Panc1 (cell line): ENCODE measurements around the gene SPATA17.

Experiments used
- POLR2AphosphoS5 ChIP-seq: IDR thresholded peaks from 2 replicates; pipeline ENCODE4 v1.6.1; 2012; ENCODE audit warnings: mild to moderate bottlenecking, low read depth, low read length, moderate library complexity
- REST ChIP-seq, 2 experiments: IDR thresholded peaks; 2 replicates each; pipeline ENCODE4 v1.6.1; 2011 to 2012; ENCODE audit warnings: low read depth in 2 of 2, control low read depth in 1 of 2, low read length in 1 of 2, mild to moderate bottlenecking in 1 of 2, moderate library complexity in 1 of 2; ENCODE audit not compliant: insufficient read depth in 1 of 2
- SIN3A ChIP-seq: IDR thresholded peaks from 2 replicates; pipeline ENCODE4 v1.6.1; 2012; ENCODE audit warnings: low read depth, mild to moderate bottlenecking, low read length, moderate library complexity, borderline replicate concordance; ENCODE audit not compliant: insufficient read depth
- TCF7L2 ChIP-seq: IDR thresholded peaks from 2 replicates; pipeline ENCODE4 v1.6.1; 2011; ENCODE audit warnings: mild to moderate bottlenecking, low read depth, low read length, inconsistent platforms
- TF ChIP-seq, protein P1 (sequence below): fragments of 450-650 bp; IDR thresholded peaks from 2 replicates; pipeline ENCODE4 v1.5.1; 2017; ENCODE audit warnings: mild to moderate bottlenecking

DNA sequence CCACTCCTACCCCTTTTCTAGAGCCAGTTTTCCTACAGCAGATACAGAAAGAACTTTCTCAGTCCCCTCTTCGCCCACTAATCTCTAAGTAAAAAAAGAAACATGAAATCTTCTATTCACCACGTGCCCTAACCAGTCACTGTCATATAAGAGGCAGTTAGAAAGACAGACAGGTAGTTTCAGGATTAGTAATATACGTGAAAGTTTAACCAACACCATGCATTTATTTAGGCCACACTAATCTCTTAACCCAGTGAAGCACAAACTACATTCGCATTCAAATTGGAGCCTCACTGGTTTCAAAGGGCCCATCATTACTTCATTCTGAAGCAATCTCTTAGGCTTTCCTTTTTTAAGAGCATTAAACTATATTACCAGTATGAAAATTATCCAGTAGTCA, 10.3 kb upstream of the SPATA17 start:
- TF ChIP-seq, protein P1, sequence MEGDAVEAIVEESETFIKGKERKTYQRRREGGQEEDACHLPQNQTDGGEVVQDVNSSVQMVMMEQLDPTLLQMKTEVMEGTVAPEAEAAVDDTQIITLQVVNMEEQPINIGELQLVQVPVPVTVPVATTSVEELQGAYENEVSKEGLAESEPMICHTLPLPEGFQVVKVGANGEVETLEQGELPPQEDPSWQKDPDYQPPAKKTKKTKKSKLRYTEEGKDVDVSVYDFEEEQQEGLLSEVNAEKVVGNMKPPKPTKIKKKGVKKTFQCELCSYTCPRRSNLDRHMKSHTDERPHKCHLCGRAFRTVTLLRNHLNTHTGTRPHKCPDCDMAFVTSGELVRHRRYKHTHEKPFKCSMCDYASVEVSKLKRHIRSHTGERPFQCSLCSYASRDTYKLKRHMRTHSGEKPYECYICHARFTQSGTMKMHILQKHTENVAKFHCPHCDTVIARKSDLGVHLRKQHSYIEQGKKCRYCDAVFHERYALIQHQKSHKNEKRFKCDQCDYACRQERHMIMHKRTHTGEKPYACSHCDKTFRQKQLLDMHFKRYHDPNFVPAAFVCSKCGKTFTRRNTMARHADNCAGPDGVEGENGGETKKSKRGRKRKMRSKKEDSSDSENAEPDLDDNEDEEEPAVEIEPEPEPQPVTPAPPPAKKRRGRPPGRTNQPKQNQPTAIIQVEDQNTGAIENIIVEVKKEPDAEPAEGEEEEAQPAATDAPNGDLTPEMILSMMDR, result no peak
- TF ChIP-seq POLR2AphosphoS5 (no peak), SIN3A (no peak), REST (IDR thresholded peaks at IDR 0.05; ENCODE audit: insufficient read depth in 1 of 2, low read depth in 2 of 2, low read length in 1 of 2) (no peak), TCF7L2 (no peak)
